ENCODE measurements around the gene MID1IP1.

- no peak for TF ChIP-seq YY1 (IDR thresholded peaks at IDR 0.05; ENCODE audit: low read depth, low read length)
- TF ChIP-seq REST (IDR thresholded peaks at IDR 0.05; ENCODE audit: low read depth, low read length): no peak
- no peak for TF ChIP-seq NFIC (IDR thresholded peaks at IDR 0.05; ENCODE audit: low read depth, low read length)
- no peak for TF ChIP-seq SIN3A (IDR thresholded peaks at IDR 0.05; ENCODE audit: low read depth, low read length)
- no peak for TF ChIP-seq CTCF (IDR thresholded peaks at IDR 0.05 in 2 of 3, conservative IDR thresholded peaks at IDR 0.05 in 1 of 3; ENCODE audit: control insufficient read depth in 2 of 3, extremely low read depth in 1 of 3, insufficient read depth in 1 of 3, low read depth in 3 of 3, low read length in 3 of 3)
- no peak for TF ChIP-seq SUPT20H (IDR thresholded peaks at IDR 0.05; ENCODE audit: borderline replicate concordance, control insufficient read depth, low read depth, low read length)
- TF ChIP-seq CEBPB (IDR thresholded peaks at IDR 0.05; ENCODE audit: borderline replicate concordance in 1 of 2, low read depth in 2 of 2, low read length in 2 of 2): no peak
- TF ChIP-seq TARDBP (IDR thresholded peaks at IDR 0.05; ENCODE audit: borderline replicate concordance): no peak
- TF ChIP-seq CHD2 (IDR thresholded peaks at IDR 0.05; ENCODE audit: borderline replicate concordance, low read depth, low read length): no peak
- no peak for TF ChIP-seq SUZ12 (IDR thresholded peaks at IDR 0.05; ENCODE audit: unreplicated experiment)
- no peak for TF ChIP-seq TAF1 (IDR thresholded peaks at IDR 0.05; ENCODE audit: borderline replicate concordance, low read depth, low read length)
These were observed 6.6 kb downstream of the MID1IP1 start for GRCh38 chrX:38807873-38808272.
